Body of pancreas (tissue), 4 donors: Measurements from ENCODE around the gene TOP3B. TPM values are rescaled to one million over a fixed set of nuclear protein-coding genes. Genes with fewer than 3 reads are reported as not detected.

Experiments used
- ATAC-seq: fragments of 150-250 bp; one replicate; pipeline ENCODE4 v1.9.1; 2016
- DNase-seq, 4 donors: peaks; one replicate each; pipeline ENCODE4 v3.0.0-alpha.2; 2019
- H3K27ac ChIP-seq, 4 donors: fragments of 200-600 bp; sonication (generic); 1 replicate in 3 of 4; 2 replicates in 1 of 4; pipeline versions ENCODE4 v1.5.1 to v1.6.1; 2016 to 2019; ENCODE audit warnings: mild to moderate bottlenecking in 1 of 4, mixed read lengths in 1 of 4, moderate library complexity in 1 of 4
- H3K27me3 ChIP-seq, 2 donors: fragments of 200-600 bp; sonication (generic); one replicate each; pipeline ENCODE4 v1.6.0; 2016; ENCODE audit warnings: mild to moderate bottlenecking in 1 of 2
- H3K36me3 ChIP-seq, 2 donors: fragments of 200-600 bp; sonication (generic); replicated peaks in 1 of 2; 2 replicates each; pipeline ENCODE4 v1.5.1; 2016; ENCODE audit warnings: low read depth in 2 of 2; ENCODE audit not compliant: insufficient read depth in 1 of 2
- H3K4me1 ChIP-seq: fragments of 200-600 bp; sonication (generic); one replicate; pipeline ENCODE4 v1.6.0; 2016
- H3K4me3 ChIP-seq, 2 donors: fragments of 200-600 bp; sonication (generic); 1 replicate in 1 of 2; 2 replicates in 1 of 2; pipeline ENCODE4 v1.5.1; 2016 to 2019
- H3K9me3 ChIP-seq, 3 donors: fragments of 200-600 bp; sonication (generic); 1 replicate in 2 of 3; 2 replicates in 1 of 3; pipeline ENCODE4 v1.5.1; 2016
- CTCF ChIP-seq, 7 experiments: fragments of 450-650 bp in 4 of 7; fragments of 200-600 bp in 3 of 7; sonication (generic) in 3 of 7; IDR thresholded peaks; one replicate each; pipeline ENCODE4 v1.5.1; 2016 to 2019; ENCODE audit warnings: antibody characterized with exemption in 7 of 7
- POLR2A ChIP-seq, 3 donors: fragments of 450-650 bp; IDR thresholded peaks; one replicate each; pipeline ENCODE4 v1.6.1; 2016; ENCODE audit warnings: antibody characterized with exemption in 3 of 3, mild to moderate bottlenecking in 2 of 3
- WGBS, 2 donors: methylation state at CpG; one replicate each; pipeline ENCODE4 v1.1.5; 2017; 5-methylcytosine and 5-hydroxymethylcytosine counted together
- intact Hi-C: fragments of 100-400 bp; cut with DNase I; formaldehyde crosslinking; loops from one replicate; pipeline ENCODE4 v1.15.1; 2023
- total RNA-seq, 2 donors: library from RNA; depleted of rRNA; stranded (reverse); fragments of >200 nt; gene quantifications; one replicate each; pipeline ENCODE4 v1.1.0, GENCODE V29; 2016

The TOP3B gene
- total RNA-seq, 2 donors from 2014 or later: 19.2 to 48.8 TPM

GRCh38 chr22:21936151-21936775 is 46.3 kb downstream of the TOP3B start:
- Histone ChIP-seq H3K9me3 (no peaks in the 10 kb centered on the region), H3K27ac (peak overlapping the region in 3 of 4 donors; percentile 86 to 95 (median 91)), H3K4me3 (no peak overlapping the region), H3K4me1 (peaks cover 29% of the 10 kb centered on the region), H3K36me3 (peaks cover 0 to 14% of the 10 kb centered on the region in 2 donors), H3K27me3 (no peaks in the 10 kb centered on the region)
- intact Hi-C loops: no loop called here
- DNase-seq: peak in 1 of 4 donors; percentile 69
- ATAC-seq: no peak
- TF ChIP-seq CTCF (IDR thresholded peaks at IDR 0.05): no peak
- TF ChIP-seq POLR2A (IDR thresholded peaks at IDR 0.05): no peak
- WGBS, 2 donors: 70 to 80% methylated on average over 14 to 15 of the region's 15 CpGs

DNA sequence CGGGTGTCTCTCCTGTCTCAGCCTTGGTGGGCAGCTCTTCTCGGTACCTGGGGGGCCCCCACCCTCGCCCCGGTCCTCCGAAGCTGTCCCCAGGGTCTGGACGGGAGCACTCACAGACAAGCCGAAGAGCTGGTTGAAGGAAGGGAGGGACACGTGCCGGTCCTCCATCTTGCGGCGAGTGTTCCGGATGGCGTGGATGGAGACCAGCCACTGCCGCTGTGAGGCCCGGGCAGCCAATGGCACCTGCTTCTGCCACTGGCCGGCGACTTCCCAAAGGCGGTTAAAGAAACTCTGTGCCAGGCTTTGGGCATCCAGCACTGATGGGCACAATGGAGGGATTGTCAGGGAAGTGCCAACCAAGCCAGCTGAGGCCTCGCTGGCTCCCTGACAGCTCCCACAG is 48.7 kb downstream of the TOP3B start:
- Histone ChIP-seq H3K36me3 (peaks cover 0 to 23% of the 10 kb centered on the region in 2 donors), H3K4me3 (no peak overlapping the region), H3K27me3 (no peaks in the 10 kb centered on the region), H3K4me1 (peaks cover 22% of the 10 kb centered on the region), H3K27ac (no peak overlapping the region), H3K9me3 (no peaks in the 10 kb centered on the region)
- intact Hi-C loops: no loop called here
- DNase-seq (no peak), ATAC-seq (no peak)
- TF ChIP-seq POLR2A (IDR thresholded peaks at IDR 0.05) (no peak), CTCF (IDR thresholded peaks at IDR 0.05) (no peak)
- 93% methylated on average over 19 of the region's 19 CpGs; no CpG with 5 or more reads in 1 of the 2 donors for WGBS, 2 donors

DNA sequence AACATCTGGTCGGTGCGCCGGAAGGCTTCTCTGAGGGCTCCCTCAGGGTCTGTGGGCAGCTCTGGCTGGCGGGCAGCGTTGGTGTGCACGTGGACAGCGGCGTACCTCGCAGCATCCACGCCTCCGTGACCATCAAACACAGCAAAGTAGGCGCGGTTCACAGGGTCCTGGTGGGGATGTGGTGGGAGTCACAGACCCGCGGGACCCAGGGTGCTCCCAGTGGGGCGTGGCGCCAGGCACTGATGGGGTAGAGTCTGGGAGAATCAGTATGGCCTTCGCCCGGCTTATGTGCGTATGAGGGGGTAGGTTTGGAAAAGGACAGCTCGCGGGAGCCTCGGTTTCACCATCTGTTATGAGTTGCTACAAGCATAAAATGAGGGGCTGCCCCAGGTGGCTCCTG is 49.2 kb downstream of the TOP3B start:
- H3K9me3 ChIP-seq: no peaks in the 10 kb centered on the region
- H3K27ac ChIP-seq: no peak overlapping the region
- H3K4me1 ChIP-seq: peaks cover 18% of the 10 kb centered on the region
- intact Hi-C loops: no loop called here
- H3K27me3 ChIP-seq: no peaks in the 10 kb centered on the region
- ATAC-seq (no peak), DNase-seq (no peak)
- no peak for TF ChIP-seq POLR2A (IDR thresholded peaks at IDR 0.05)
- WGBS, 2 donors: 91% methylated on average over 19 to 22 of the region's 23 CpGs
- no peak overlapping the region for H3K4me3 ChIP-seq
- H3K36me3 ChIP-seq: peaks cover 0 to 23% of the 10 kb centered on the region in 2 donors

DNA sequence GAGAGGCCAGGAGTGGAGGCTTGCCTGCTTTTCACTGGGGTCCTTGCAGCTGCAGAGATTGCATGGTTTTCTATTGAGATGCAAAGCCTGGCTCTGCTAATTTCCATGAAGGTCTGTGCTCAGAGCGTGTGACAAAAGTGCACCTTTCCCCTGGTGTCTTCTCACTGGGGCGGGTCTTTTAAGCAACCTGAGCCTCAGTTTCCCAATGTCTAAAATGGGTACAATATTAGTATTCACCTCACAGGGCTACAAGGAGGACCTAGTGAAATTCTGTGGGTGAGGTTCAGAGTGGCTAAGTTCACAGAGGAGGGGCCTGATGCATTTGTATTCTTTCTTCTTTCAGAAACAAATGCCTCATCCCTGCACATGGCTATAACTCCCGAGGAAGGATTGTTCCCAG is 50.2 kb downstream of the TOP3B start:
- TF ChIP-seq CTCF (IDR thresholded peaks at IDR 0.05) (no peak), POLR2A (IDR thresholded peaks at IDR 0.05) (no peak)
- WGBS, 2 donors: 86 to 100% methylated on average over 3 of the region's 3 CpGs
- ATAC-seq (no peak), DNase-seq (no peak)
- Histone ChIP-seq H3K9me3 (no peaks in the 10 kb centered on the region), H3K36me3 (peaks cover 0 to 23% of the 10 kb centered on the region in 2 donors), H3K4me3 (no peak overlapping the region), H3K27me3 (no peaks in the 10 kb centered on the region), H3K27ac (no peak overlapping the region), H3K4me1 (peaks cover 16% of the 10 kb centered on the region)
- intact Hi-C loops: no loop called here

GRCh38 chr22:21931056-21931455 is 51.5 kb downstream of the TOP3B start:
- peaks cover 6% of the 10 kb centered on the region for H3K4me1 ChIP-seq
- H3K9me3 ChIP-seq: no peaks in the 10 kb centered on the region
- no peak overlapping the region for H3K27ac ChIP-seq
- WGBS, 2 donors: 94% methylated on average over 10 to 12 of the region's 12 CpGs
- H3K36me3 ChIP-seq: peaks cover 0 to 23% of the 10 kb centered on the region in 2 donors
- H3K4me3 ChIP-seq: no peak overlapping the region
- DNase-seq: no peak
- no peaks in the 10 kb centered on the region for H3K27me3 ChIP-seq
- intact Hi-C loops: no loop called here
- no peak for ATAC-seq
- TF ChIP-seq POLR2A (IDR thresholded peaks at IDR 0.05) (no peak), CTCF (IDR thresholded peaks at IDR 0.05) (no peak)
